HEK293 (cell line): ENCODE data around the gene IL1RL2.

Source experiments
- CTCF ChIA-PET: fragments of 350-600 bp; formaldehyde crosslinking; extraction: SDS; loops from one replicate; lab custom pipeline; 2021; ENCODE audit warnings: antibody characterized with exemption; lab: Yijun Ruan, JAX
- POLR2A ChIA-PET: fragments of 300-600 bp; formaldehyde crosslinking; extraction: SDS; loops from one replicate; lab custom pipeline; 2020; ENCODE audit warnings: antibody characterized with exemption, inconsistent platforms; lab: Yijun Ruan, JAX
- H3K27ac ChIP-seq: fragments of 200-500 bp; sonication (Bioruptor generic); 2 replicates; pipeline ENCODE4 v1.5.1; 2014; ENCODE audit warnings: low read depth, low read length, control low read depth, inconsistent platforms; ENCODE audit errors: extremely low read depth
- H3K36me3 ChIP-seq, 2 experiments: fragments of 200-500 bp in 1 of 2; sonication (Bioruptor generic) in 1 of 2; 1 replicate in 1 of 2; 2 replicates in 1 of 2; pipeline ENCODE4 v1.5.1; 2014 to 2017; ENCODE audit warnings: inconsistent platforms in 2 of 2, low read length in 2 of 2; ENCODE audit not compliant: control insufficient read depth in 2 of 2, insufficient read depth in 1 of 2
- H3K4me1 ChIP-seq: fragments of 200-500 bp; sonication (Bioruptor generic); 2 replicates; pipeline ENCODE4 v1.5.1; 2014; ENCODE audit warnings: mild to moderate bottlenecking, low read length, inconsistent platforms; ENCODE audit not compliant: control insufficient read depth, insufficient read depth
- H3K4me3 ChIP-seq: 2 replicates; pipeline ENCODE4 v1.5.1; 2011; ENCODE audit warnings: low read depth, mild to moderate bottlenecking, control low read depth, low read length, moderate library complexity
- H3K9me3 ChIP-seq: fragments of 200-500 bp; sonication (Bioruptor generic); 2 replicates; pipeline ENCODE4 v1.5.1; 2014; ENCODE audit warnings: low read depth, low read length, inconsistent platforms; ENCODE audit not compliant: control insufficient read depth, insufficient read depth
- BCL6B ChIP-seq: fragments of 450-650 bp; formaldehyde crosslinking; IDR thresholded peaks from 2 replicates; pipeline ENCODE4 v1.5.1; 2017; ENCODE audit warnings: missing biosample characterization, missing genetic modification characterization
- EGR2 ChIP-seq: fragments of 450-650 bp; formaldehyde crosslinking; IDR thresholded peaks from 2 replicates; pipeline ENCODE4 v1.5.1; 2016; ENCODE audit warnings: low read depth, missing biosample characterization, missing genetic modification characterization
- FEZF1 ChIP-seq: fragments of 450-650 bp; formaldehyde crosslinking; IDR thresholded peaks from 2 replicates; pipeline ENCODE4 v1.5.1; 2016; ENCODE audit warnings: missing biosample characterization, missing genetic modification characterization
- KLF8 ChIP-seq: fragments of 450-650 bp; formaldehyde crosslinking; IDR thresholded peaks from 2 replicates; pipeline ENCODE4 v1.5.1; 2016; ENCODE audit warnings: missing biosample characterization, missing genetic modification characterization
- MEIS1 ChIP-seq: sonication (generic); formaldehyde crosslinking; IDR thresholded peaks from 2 replicates; pipeline ENCODE4 v1.8.1; 2022; ENCODE audit warnings: missing genetic modification reagents, mild to moderate bottlenecking, borderline replicate concordance
- MYNN ChIP-seq: fragments of 450-650 bp; formaldehyde crosslinking; IDR thresholded peaks from 2 replicates; pipeline ENCODE4 v1.5.1; 2016; ENCODE audit warnings: missing biosample characterization, missing genetic modification characterization, borderline replicate concordance
- PRDM1 ChIP-seq: fragments of 450-650 bp; formaldehyde crosslinking; IDR thresholded peaks from 2 replicates; pipeline ENCODE4; 2016; ENCODE audit warnings: missing biosample characterization, missing genetic modification characterization
- SALL2 ChIP-seq: fragments of 450-650 bp; formaldehyde crosslinking; IDR thresholded peaks from 2 replicates; pipeline ENCODE4 v1.5.0; 2017; ENCODE audit warnings: missing biosample characterization, mild to moderate bottlenecking, missing genetic modification characterization, borderline replicate concordance
- TCF7L2 ChIP-seq: IDR thresholded peaks from 2 replicates; pipeline ENCODE4 v1.6.1; 2011; ENCODE audit warnings: low read depth, mild to moderate bottlenecking, inconsistent platforms, low read length, moderate library complexity, borderline replicate concordance
- YY1 ChIP-seq: fragments of 450-650 bp; formaldehyde crosslinking; IDR thresholded peaks from 2 replicates; pipeline ENCODE4 v1.5.1; 2018; ENCODE audit warnings: missing biosample characterization, missing genetic modification characterization
- ZBTB1 ChIP-seq: fragments of 450-650 bp; formaldehyde crosslinking; IDR thresholded peaks from 2 replicates; pipeline ENCODE4 v1.5.1; 2016; ENCODE audit warnings: missing biosample characterization, missing genetic modification characterization
- ZBTB6 ChIP-seq: fragments of 450-650 bp; formaldehyde crosslinking; IDR thresholded peaks from 2 replicates; pipeline ENCODE4 v1.5.1; 2017; ENCODE audit warnings: missing biosample characterization, missing genetic modification characterization
- ZNF112 ChIP-seq: fragments of 450-650 bp; formaldehyde crosslinking; IDR thresholded peaks from 2 replicates; pipeline ENCODE4 v1.5.0; 2017; ENCODE audit warnings: missing biosample characterization, missing genetic modification characterization
- ZNF211 ChIP-seq: fragments of 450-650 bp; formaldehyde crosslinking; IDR thresholded peaks from 2 replicates; pipeline ENCODE4 v1.5.1; 2016; ENCODE audit warnings: low read depth, missing biosample characterization, missing genetic modification characterization
- ZNF221 ChIP-seq: fragments of 450-650 bp; formaldehyde crosslinking; IDR thresholded peaks from 2 replicates; pipeline ENCODE4 v1.5.1; 2017; ENCODE audit warnings: missing biosample characterization, missing genetic modification characterization, borderline replicate concordance
- ZNF335 ChIP-seq: fragments of 450-650 bp; formaldehyde crosslinking; conservative IDR thresholded peaks from 2 replicates; pipeline ENCODE4 v1.5.1; 2016; ENCODE audit warnings: missing biosample characterization, missing genetic modification characterization
- ZNF37A ChIP-seq: fragments of 450-650 bp; IDR thresholded peaks from 2 replicates; pipeline ENCODE4 v1.5.1; 2018; ENCODE audit warnings: missing biosample characterization, missing genetic modification characterization
- ZNF398 ChIP-seq: fragments of 450-650 bp; formaldehyde crosslinking; IDR thresholded peaks from 2 replicates; pipeline ENCODE4 v1.5.1; 2017; ENCODE audit warnings: missing biosample characterization, missing genetic modification characterization
- ZNF473 ChIP-seq: fragments of 450-650 bp; formaldehyde crosslinking; IDR thresholded peaks from 2 replicates; pipeline ENCODE4 v1.5.1; 2017; ENCODE audit warnings: missing biosample characterization, missing genetic modification characterization
- ZNF544 ChIP-seq: fragments of 450-650 bp; formaldehyde crosslinking; IDR thresholded peaks from 2 replicates; pipeline ENCODE4 v1.5.0; 2017; ENCODE audit warnings: missing biosample characterization, missing genetic modification characterization
- ZNF548 ChIP-seq: fragments of 450-650 bp; formaldehyde crosslinking; IDR thresholded peaks from 2 replicates; pipeline ENCODE4 v1.5.1; 2016; ENCODE audit warnings: missing biosample characterization, missing genetic modification characterization
- ZNF707 ChIP-seq: fragments of 450-650 bp; formaldehyde crosslinking; IDR thresholded peaks from 2 replicates; pipeline ENCODE4 v1.5.1; 2016; ENCODE audit warnings: missing biosample characterization, missing genetic modification characterization
- ZNF776 ChIP-seq: fragments of 450-650 bp; formaldehyde crosslinking; IDR thresholded peaks from 2 replicates; pipeline ENCODE4 v1.5.0; 2017; ENCODE audit warnings: missing biosample characterization, missing genetic modification characterization, borderline replicate concordance
- ZSCAN4 ChIP-seq: fragments of 450-650 bp; formaldehyde crosslinking; IDR thresholded peaks from 2 replicates; pipeline ENCODE4 v1.5.1; 2017; ENCODE audit warnings: missing biosample characterization, missing genetic modification characterization

The IL1RL2 gene

GRCh38 chr2:102179061-102179460, 7.8 kb upstream of the IL1RL2 start:
- H3K9me3 ChIP-seq = no peaks in the 10 kb centered on the region
- no peak overlapping the region for H3K27ac ChIP-seq
- H3K36me3 ChIP-seq = no peaks in the 10 kb centered on the region
- ChIA-PET CTCF (interaction anchor here (0.5 kb wide), 1 partner anchor 425 kb away, joined by 3 read pairs; no protein-coding TSS in a partner anchor), POLR2A (no interaction called here)
- no peak overlapping the region for H3K4me3 ChIP-seq
- H3K4me1 ChIP-seq = no peaks in the 10 kb centered on the region
- TF ChIP-seq ZNF544 (tag by site-specific recombination) = no peak
- TF ChIP-seq TCF7L2 = no peak
- no peak for TF ChIP-seq YY1
- TF ChIP-seq ZBTB6 (tag by site-specific recombination) = no peak
- TF ChIP-seq MYNN (tag by site-specific recombination) = no peak
- TF ChIP-seq SALL2 = no peak
- TF ChIP-seq ZNF37A (tag by site-specific recombination) = no peak
- no peak for TF ChIP-seq BCL6B (tag by site-specific recombination)
- TF ChIP-seq ZNF211 = no peak
- no peak for TF ChIP-seq FEZF1
- TF ChIP-seq ZSCAN4 (tag by site-specific recombination) = no peak

GRCh38 chr2:102179788-102180686, 6.8 kb upstream of the IL1RL2 start:
- CTCF ChIA-PET = interaction anchor here (0.6 to 1.1 kb wide), 3 partner anchors 23 to 443 kb away, joined by 3 to 6 read pairs (median 5); no protein-coding TSS in a partner anchor
- no peaks in the 10 kb centered on the region for H3K4me1 ChIP-seq
- H3K9me3 ChIP-seq = no peaks in the 10 kb centered on the region
- H3K4me3 ChIP-seq = no peak overlapping the region
- POLR2A ChIA-PET = no interaction called here
- H3K36me3 ChIP-seq = no peaks in the 10 kb centered on the region
- no peak overlapping the region for H3K27ac ChIP-seq
- TF ChIP-seq KLF8 = no peak
- no peak for TF ChIP-seq MEIS1 (CRISPR knock-in tag)
- TF ChIP-seq ZNF398 (tag by site-specific recombination) = no peak
- no peak for TF ChIP-seq PRDM1 (tag by site-specific recombination)
- TF ChIP-seq ZBTB6 (tag by site-specific recombination) = no peak
- no peak for TF ChIP-seq ZNF473 (tag by site-specific recombination)
- no peak for TF ChIP-seq ZNF335 (tag by site-specific recombination)
- TF ChIP-seq BCL6B (tag by site-specific recombination) = no peak
- no peak for TF ChIP-seq EGR2 (tag by site-specific recombination)
- TF ChIP-seq ZNF112 (tag by site-specific recombination) = no peak
- no peak for TF ChIP-seq ZNF707 (tag by site-specific recombination)
- no peak for TF ChIP-seq ZNF776 (tag by site-specific recombination)
- TF ChIP-seq ZNF548 (tag by site-specific recombination) = no peak
- TF ChIP-seq ZNF221 (tag by site-specific recombination) = no peak
- no peak for TF ChIP-seq ZBTB1 (tag by site-specific recombination)
